Measurements from ENCODE around the gene GRIK4. TPM values are rescaled to one million over a fixed set of nuclear protein-coding genes. Genes with fewer than 3 reads are reported as not detected.

GRIK4 gene
- total RNA-seq, 2 donors from 2014 or later = not detected

DNA sequence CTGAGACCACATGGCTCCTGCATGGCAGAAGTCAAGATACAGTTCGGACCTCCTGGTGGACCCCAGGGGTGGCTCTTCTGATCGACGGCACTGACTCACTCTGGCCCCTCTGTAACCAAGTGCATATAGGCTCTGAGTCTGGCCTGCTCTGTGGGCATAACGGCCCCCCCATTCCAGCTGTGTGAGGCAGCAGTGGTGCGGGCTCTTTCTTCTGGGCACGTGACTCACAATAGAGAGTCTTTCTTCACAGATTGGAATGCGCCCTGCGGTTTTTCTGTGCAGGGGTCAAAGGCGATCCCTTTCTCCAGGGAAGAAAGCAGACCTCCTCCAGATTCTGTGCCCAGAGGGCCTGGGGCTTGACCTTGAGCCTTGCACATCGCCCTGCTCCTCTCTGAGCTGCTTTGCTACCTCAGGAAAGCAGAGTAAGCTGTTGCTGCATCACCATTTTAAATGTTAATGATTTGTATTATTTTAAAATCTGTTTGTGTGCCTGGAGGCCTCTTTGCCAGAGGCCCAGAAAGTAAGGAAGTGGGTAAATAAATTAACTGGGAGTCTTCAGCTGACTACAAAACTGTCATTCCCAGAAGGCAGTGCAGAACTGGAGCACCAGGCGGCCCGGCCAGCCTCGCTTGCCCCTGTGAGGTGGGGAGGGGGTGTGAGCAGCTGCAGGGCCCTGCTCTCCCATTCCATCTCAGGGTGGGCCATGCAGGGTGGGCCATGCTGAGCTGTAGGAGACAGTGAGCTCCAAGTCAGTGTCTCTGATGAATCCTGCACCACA is 199.0 kb downstream of the GRIK4 start:
- H3K9me3 Mint-ChIP-seq = peaks cover 4% of the 10 kb centered on the region
- no peak overlapping the region for H3K27ac Mint-ChIP-seq
- ATAC-seq (replicated peaks) = no peak
- H3K4me1 Mint-ChIP-seq = no peaks in the 10 kb centered on the region
- peaks cover 24% of the 10 kb centered on the region for H3K27me3 Mint-ChIP-seq
- H3K36me3 Mint-ChIP-seq (ENCODE audit: low read depth) = no peaks in the 10 kb centered on the region
- H3K4me3 Mint-ChIP-seq = no peak overlapping the region

GRCh38 chr11:120712014-120712413 is 200.5 kb downstream of the GRIK4 start:
- Mint-ChIP-seq H3K4me1 (no peaks in the 10 kb centered on the region), H3K36me3 (ENCODE audit: low read depth) (no peaks in the 10 kb centered on the region), H3K27ac (no peak overlapping the region), H3K4me3 (no peak overlapping the region), H3K27me3 (peaks cover 19% of the 10 kb centered on the region), H3K9me3 (peaks cover under 1% of the 10 kb centered on the region)
- no peak for ATAC-seq (replicated peaks)

GRCh38 chr11:120712881-120713280 is 201.3 kb downstream of the GRIK4 start:
- H3K27me3 Mint-ChIP-seq = peaks cover 15% of the 10 kb centered on the region
- no peaks in the 10 kb centered on the region for H3K36me3 Mint-ChIP-seq (ENCODE audit: low read depth)
- no peaks in the 10 kb centered on the region for H3K9me3 Mint-ChIP-seq
- no peak for ATAC-seq (replicated peaks)
- no peaks in the 10 kb centered on the region for H3K4me1 Mint-ChIP-seq
- H3K27ac Mint-ChIP-seq = no peak overlapping the region
- H3K4me3 Mint-ChIP-seq = no peak overlapping the region

DNA sequence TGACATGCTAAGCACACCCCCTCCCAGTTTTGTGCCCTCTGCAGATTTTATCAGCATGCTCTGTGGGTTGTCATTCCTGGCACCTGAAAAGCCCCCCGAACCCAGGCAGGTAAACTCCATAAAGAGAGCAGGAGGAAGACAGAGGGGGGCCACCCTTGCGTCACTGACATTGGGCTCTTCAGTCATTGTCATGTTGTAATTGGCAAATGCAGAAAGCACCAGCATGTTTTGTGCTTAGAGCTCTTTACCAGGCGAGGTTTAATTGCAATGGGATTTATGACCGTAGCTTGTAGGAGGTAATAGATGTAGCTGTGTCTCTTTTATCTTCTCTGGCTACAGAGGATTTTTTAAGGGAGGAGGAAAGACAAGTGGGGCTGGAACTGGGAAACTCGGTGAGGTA is 201.7 kb downstream of the GRIK4 start:
- H3K27ac Mint-ChIP-seq = no peak overlapping the region

GRCh38 chr11:120714438-120714837 is 202.9 kb downstream of the GRIK4 start:
- H3K4me1 Mint-ChIP-seq = no peaks in the 10 kb centered on the region
- H3K27me3 Mint-ChIP-seq = peaks cover 14% of the 10 kb centered on the region
- no peak overlapping the region for H3K4me3 Mint-ChIP-seq
- H3K27ac Mint-ChIP-seq = no peak overlapping the region
- no peaks in the 10 kb centered on the region for H3K9me3 Mint-ChIP-seq
- ATAC-seq (replicated peaks) = no peak
- H3K36me3 Mint-ChIP-seq (ENCODE audit: low read depth) = no peaks in the 10 kb centered on the region

More for the DNA sequence above, 201.7 kb downstream of the GRIK4 start:
- no peak overlapping the region for H3K4me3 Mint-ChIP-seq
- H3K4me1 Mint-ChIP-seq = no peaks in the 10 kb centered on the region
- no peaks in the 10 kb centered on the region for H3K36me3 Mint-ChIP-seq (ENCODE audit: low read depth)
- H3K9me3 Mint-ChIP-seq = no peaks in the 10 kb centered on the region
- peaks cover 14% of the 10 kb centered on the region for H3K27me3 Mint-ChIP-seq
- ATAC-seq (replicated peaks) = no peak

DNA sequence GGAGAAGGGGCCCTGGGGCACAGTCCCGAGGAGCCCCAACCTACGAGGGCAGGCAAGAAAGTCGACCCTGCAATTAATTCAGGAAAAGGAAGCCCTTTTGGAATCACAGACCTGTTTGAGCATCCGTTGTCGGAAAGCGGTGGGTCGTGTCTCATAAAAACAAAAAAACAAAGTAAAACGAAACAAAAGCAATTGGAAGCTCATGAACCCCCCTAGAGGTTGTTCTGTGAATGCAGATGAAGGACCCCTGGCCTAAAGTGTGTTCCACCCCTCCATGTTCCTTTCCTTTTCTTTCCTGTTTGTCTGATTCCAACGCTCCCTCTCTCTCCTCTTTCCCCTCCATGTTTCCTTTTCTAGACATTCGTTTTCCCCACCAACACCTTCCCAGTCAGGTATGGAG is 203.7 kb downstream of the GRIK4 start:
- Mint-ChIP-seq H3K9me3 (no peaks in the 10 kb centered on the region), H3K27ac (no peak overlapping the region), H3K27me3 (peaks cover 21% of the 10 kb centered on the region), H3K36me3 (ENCODE audit: low read depth) (no peaks in the 10 kb centered on the region), H3K4me3 (peak overlapping the region; percentile 22), H3K4me1 (no peaks in the 10 kb centered on the region)
- ATAC-seq (replicated peaks) = no peak

DNA sequence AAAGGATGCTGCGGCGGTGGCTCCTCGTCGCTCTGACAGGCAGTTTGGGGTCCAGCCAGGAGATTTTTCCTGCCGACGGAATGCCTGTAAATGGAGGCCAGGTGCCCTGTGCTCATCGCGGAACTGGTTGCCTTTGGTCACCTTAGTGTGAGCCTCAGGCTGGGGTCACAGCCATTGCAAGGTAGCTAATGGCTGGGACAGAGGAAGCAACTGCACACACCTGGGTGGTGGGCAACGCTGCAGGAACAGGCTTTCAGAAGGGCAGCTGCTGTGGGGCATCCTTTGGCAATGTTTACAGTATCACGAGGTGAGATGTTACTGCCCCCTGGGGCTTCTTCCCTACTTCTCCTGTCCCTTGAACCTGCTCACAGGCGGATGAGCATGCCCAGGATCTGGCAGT is 205.5 kb downstream of the GRIK4 start:
- H3K27me3 Mint-ChIP-seq = peaks cover 34% of the 10 kb centered on the region
- H3K27ac Mint-ChIP-seq = no peak overlapping the region
- H3K9me3 Mint-ChIP-seq = no peaks in the 10 kb centered on the region
- no peaks in the 10 kb centered on the region for H3K4me1 Mint-ChIP-seq
- no peak overlapping the region for H3K4me3 Mint-ChIP-seq
- no peak for ATAC-seq (replicated peaks)
- no peaks in the 10 kb centered on the region for H3K36me3 Mint-ChIP-seq (ENCODE audit: low read depth)

GRCh38 chr11:120717623-120718022 is 206.1 kb downstream of the GRIK4 start:
- H3K27me3 Mint-ChIP-seq = peaks cover 33% of the 10 kb centered on the region
- no peak for ATAC-seq (replicated peaks)
- H3K27ac Mint-ChIP-seq = no peak overlapping the region
- no peaks in the 10 kb centered on the region for H3K36me3 Mint-ChIP-seq (ENCODE audit: low read depth)
- H3K4me1 Mint-ChIP-seq = no peaks in the 10 kb centered on the region
- H3K4me3 Mint-ChIP-seq = no peak overlapping the region
- no peaks in the 10 kb centered on the region for H3K9me3 Mint-ChIP-seq

DNA sequence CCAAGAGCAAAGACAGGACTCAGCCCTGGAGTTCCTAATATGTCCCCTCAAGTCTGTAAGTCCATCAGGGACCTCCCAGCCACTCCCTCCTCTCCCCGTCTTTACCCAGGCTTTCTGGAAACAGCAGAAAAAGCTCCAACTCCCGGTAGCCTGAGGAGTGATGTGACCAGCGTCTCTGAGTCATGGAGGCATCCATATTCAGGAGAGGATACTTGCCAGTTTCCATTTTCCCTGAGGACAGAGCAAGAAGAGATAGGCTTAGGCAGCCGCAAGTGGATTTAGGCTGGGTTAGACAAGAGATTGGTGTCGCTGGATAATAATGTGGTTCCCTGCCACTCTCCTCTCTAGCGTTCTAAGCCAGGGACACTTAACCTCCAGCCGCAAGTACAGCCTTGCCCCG is 206.6 kb downstream of the GRIK4 start:
- no peak for ATAC-seq (replicated peaks)
- Mint-ChIP-seq H3K27me3 (peaks cover 34% of the 10 kb centered on the region), H3K36me3 (ENCODE audit: low read depth) (no peaks in the 10 kb centered on the region), H3K4me3 (no peak overlapping the region), H3K9me3 (no peaks in the 10 kb centered on the region), H3K27ac (no peak overlapping the region), H3K4me1 (no peaks in the 10 kb centered on the region)

GRCh38 chr11:120719348-120719747 is 207.8 kb downstream of the GRIK4 start:
- H3K4me3 Mint-ChIP-seq = no peak overlapping the region
- no peaks in the 10 kb centered on the region for H3K9me3 Mint-ChIP-seq
- H3K27ac Mint-ChIP-seq = no peak overlapping the region
- H3K36me3 Mint-ChIP-seq (ENCODE audit: low read depth) = no peaks in the 10 kb centered on the region
- H3K27me3 Mint-ChIP-seq = peaks cover 32% of the 10 kb centered on the region
- H3K4me1 Mint-ChIP-seq = no peaks in the 10 kb centered on the region
- no peak for ATAC-seq (replicated peaks)

GRCh38 chr11:120720760-120721159 is 209.2 kb downstream of the GRIK4 start:
- peaks cover 29% of the 10 kb centered on the region for H3K27me3 Mint-ChIP-seq
- H3K36me3 Mint-ChIP-seq (ENCODE audit: low read depth) = no peaks in the 10 kb centered on the region
- no peak overlapping the region for H3K27ac Mint-ChIP-seq
- no peak for ATAC-seq (replicated peaks)
- no peaks in the 10 kb centered on the region for H3K4me1 Mint-ChIP-seq
- no peaks in the 10 kb centered on the region for H3K9me3 Mint-ChIP-seq
- H3K4me3 Mint-ChIP-seq = no peak overlapping the region

GRCh38 chr11:120722524-120722923 is 211.0 kb downstream of the GRIK4 start:
- Mint-ChIP-seq H3K4me1 (no peaks in the 10 kb centered on the region), H3K36me3 (ENCODE audit: low read depth) (no peaks in the 10 kb centered on the region), H3K4me3 (no peak overlapping the region), H3K27me3 (peaks cover 29% of the 10 kb centered on the region), H3K9me3 (no peaks in the 10 kb centered on the region), H3K27ac (no peak overlapping the region)
- no peak for ATAC-seq (replicated peaks)

GRCh38 chr11:120723751-120724150 is 212.2 kb downstream of the GRIK4 start:
- no peaks in the 10 kb centered on the region for H3K4me1 Mint-ChIP-seq
- ATAC-seq (replicated peaks) = no peak
- H3K27ac Mint-ChIP-seq = no peak overlapping the region
- peaks cover 26% of the 10 kb centered on the region for H3K27me3 Mint-ChIP-seq
- peaks cover 4% of the 10 kb centered on the region for H3K9me3 Mint-ChIP-seq
- H3K36me3 Mint-ChIP-seq (ENCODE audit: low read depth) = no peaks in the 10 kb centered on the region
- H3K4me3 Mint-ChIP-seq = no peak overlapping the region

GRCh38 chr11:120727752-120728151 is 216.2 kb downstream of the GRIK4 start:
- Mint-ChIP-seq H3K9me3 (peaks cover 13% of the 10 kb centered on the region), H3K4me3 (no peak overlapping the region), H3K36me3 (ENCODE audit: low read depth) (no peaks in the 10 kb centered on the region), H3K27me3 (peaks cover 7% of the 10 kb centered on the region), H3K4me1 (no peaks in the 10 kb centered on the region), H3K27ac (no peak overlapping the region)
- ATAC-seq (replicated peaks) = no peak

DNA sequence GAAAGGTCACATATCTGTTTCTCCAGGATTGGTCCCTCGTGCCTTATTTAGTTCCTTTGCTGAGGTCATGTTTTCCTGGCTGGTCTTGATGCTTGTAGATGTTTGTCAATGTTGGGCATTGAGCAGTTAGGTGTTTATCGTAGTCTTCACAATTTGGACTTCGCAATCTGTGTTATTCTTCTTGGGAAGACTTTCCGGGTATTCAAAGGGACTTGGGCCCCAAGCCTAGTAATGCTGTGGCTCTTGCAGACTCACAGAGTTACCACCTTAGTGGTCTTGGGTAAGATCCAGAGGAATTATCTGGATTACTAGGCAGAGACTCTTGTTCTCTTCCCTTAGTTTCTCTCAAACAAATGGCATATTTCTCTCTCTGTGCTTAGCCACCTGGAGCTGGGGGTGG is 223.5 kb downstream of the GRIK4 start:
- Mint-ChIP-seq H3K36me3 (ENCODE audit: low read depth) (no peaks in the 10 kb centered on the region), H3K27ac (no peak overlapping the region), H3K4me1 (no peaks in the 10 kb centered on the region), H3K9me3 (peaks cover 3% of the 10 kb centered on the region), H3K4me3 (no peak overlapping the region), H3K27me3 (peaks cover 15% of the 10 kb centered on the region)
- no peak for ATAC-seq (replicated peaks)

Data from activated T-helper 17 cell treated with anti-CD3 and anti-CD28 coated beads, Interleukin-2, amount 50 U/mL, for 72 hours (primary cell).